ENCODE measurements around the gene ZYG11A. TPM values are rescaled to one million over a fixed set of nuclear protein-coding genes. Genes with fewer than 3 reads are reported as not detected.

Gene ZYG11A
- total RNA-seq, 1 donor, result 0.31 TPM

GRCh38 chr1:52904927-52905698 lies 62.6 kb downstream of the ZYG11A start:
- Histone ChIP-seq H3K4me3 (ENCODE audit: low read length) (no peak overlapping the region), H3K9me3 (ENCODE audit: low read depth, low read length) (no peaks in the 10 kb centered on the region), H3K27me3 (ENCODE audit: insufficient read depth, low read length) (no peaks in the 10 kb centered on the region), H3K4me1 (ENCODE audit: insufficient read depth, low read length) (no peaks in the 10 kb centered on the region)

- H3K4me1 ChIP-seq (ENCODE audit: insufficient read depth, low read length), result no peaks in the 10 kb centered on the region
- no peak overlapping the region for H3K4me3 ChIP-seq (ENCODE audit: low read length)
- no peaks in the 10 kb centered on the region for H3K27me3 ChIP-seq (ENCODE audit: insufficient read depth, low read length)
- no peaks in the 10 kb centered on the region for H3K9me3 ChIP-seq (ENCODE audit: low read depth, low read length)
These were observed 63.6 kb downstream of the ZYG11A start for GRCh38 chr1:52906135-52906603.

GRCh38 chr1:52907068-52907811 lies 64.7 kb downstream of the ZYG11A start:
- Histone ChIP-seq H3K4me3 (ENCODE audit: low read length) (no peak overlapping the region), H3K4me1 (ENCODE audit: insufficient read depth, low read length) (no peaks in the 10 kb centered on the region), H3K9me3 (ENCODE audit: low read depth, low read length) (no peaks in the 10 kb centered on the region), H3K27me3 (ENCODE audit: insufficient read depth, low read length) (no peaks in the 10 kb centered on the region)

GRCh38 chr1:52907812-52908153 lies 65.2 kb downstream of the ZYG11A start:
- Histone ChIP-seq H3K27me3 (ENCODE audit: insufficient read depth, low read length) (no peaks in the 10 kb centered on the region), H3K4me1 (ENCODE audit: insufficient read depth, low read length) (no peaks in the 10 kb centered on the region), H3K9me3 (ENCODE audit: low read depth, low read length) (no peaks in the 10 kb centered on the region), H3K4me3 (ENCODE audit: low read length) (no peak overlapping the region)

GRCh38 chr1:52911541-52911940 lies 69.0 kb downstream of the ZYG11A start:
- H3K4me1 ChIP-seq (ENCODE audit: insufficient read depth, low read length), result no peaks in the 10 kb centered on the region
- no peaks in the 10 kb centered on the region for H3K9me3 ChIP-seq (ENCODE audit: low read depth, low read length)
- H3K4me3 ChIP-seq (ENCODE audit: low read length), result no peak overlapping the region
- H3K27me3 ChIP-seq (ENCODE audit: insufficient read depth, low read length), result no peaks in the 10 kb centered on the region

GRCh38 chr1:52913014-52913413 lies 70.5 kb downstream of the ZYG11A start:
- H3K4me1 ChIP-seq (ENCODE audit: insufficient read depth, low read length), result no peaks in the 10 kb centered on the region
- no peaks in the 10 kb centered on the region for H3K9me3 ChIP-seq (ENCODE audit: low read depth, low read length)
- no peak overlapping the region for H3K4me3 ChIP-seq (ENCODE audit: low read length)
- no peaks in the 10 kb centered on the region for H3K27me3 ChIP-seq (ENCODE audit: insufficient read depth, low read length)

- no peaks in the 10 kb centered on the region for H3K27me3 ChIP-seq (ENCODE audit: insufficient read depth, low read length)
- no peaks in the 10 kb centered on the region for H3K4me1 ChIP-seq (ENCODE audit: insufficient read depth, low read length)
- no peaks in the 10 kb centered on the region for H3K9me3 ChIP-seq (ENCODE audit: low read depth, low read length)
- no peak overlapping the region for H3K4me3 ChIP-seq (ENCODE audit: low read length)
These were observed 71.0 kb downstream of the ZYG11A start for GRCh38 chr1:52913537-52913936.

- Histone ChIP-seq H3K9me3 (ENCODE audit: low read depth, low read length) (no peaks in the 10 kb centered on the region), H3K4me3 (ENCODE audit: low read length) (no peak overlapping the region), H3K27me3 (ENCODE audit: insufficient read depth, low read length) (no peaks in the 10 kb centered on the region), H3K4me1 (ENCODE audit: insufficient read depth, low read length) (no peaks in the 10 kb centered on the region)
These were observed 71.9 kb downstream of the ZYG11A start for GRCh38 chr1:52914463-52914862.

GRCh38 chr1:52915211-52915854 lies 72.8 kb downstream of the ZYG11A start:
- no peaks in the 10 kb centered on the region for H3K9me3 ChIP-seq (ENCODE audit: low read depth, low read length)
- H3K4me3 ChIP-seq (ENCODE audit: low read length), result no peak overlapping the region
- H3K4me1 ChIP-seq (ENCODE audit: insufficient read depth, low read length), result no peaks in the 10 kb centered on the region
- no peaks in the 10 kb centered on the region for H3K27me3 ChIP-seq (ENCODE audit: insufficient read depth, low read length)

- H3K4me3 ChIP-seq (ENCODE audit: low read length), result no peak overlapping the region
- no peaks in the 10 kb centered on the region for H3K27me3 ChIP-seq (ENCODE audit: insufficient read depth, low read length)
- peaks cover 2% of the 10 kb centered on the region for H3K4me1 ChIP-seq (ENCODE audit: insufficient read depth, low read length)
- no peaks in the 10 kb centered on the region for H3K9me3 ChIP-seq (ENCODE audit: low read depth, low read length)
These were observed 73.3 kb downstream of the ZYG11A start for GRCh38 chr1:52915855-52916220.

- H3K4me3 ChIP-seq (ENCODE audit: low read length), result no peak overlapping the region
- H3K9me3 ChIP-seq (ENCODE audit: low read depth, low read length), result no peaks in the 10 kb centered on the region
- H3K27me3 ChIP-seq (ENCODE audit: insufficient read depth, low read length), result no peaks in the 10 kb centered on the region
- H3K4me1 ChIP-seq (ENCODE audit: insufficient read depth, low read length), result peaks cover 8% of the 10 kb centered on the region
These were observed 73.8 kb downstream of the ZYG11A start for GRCh38 chr1:52916241-52916975.

- Histone ChIP-seq H3K4me1 (ENCODE audit: insufficient read depth, low read length) (peaks cover 15% of the 10 kb centered on the region), H3K27me3 (ENCODE audit: insufficient read depth, low read length) (no peaks in the 10 kb centered on the region), H3K9me3 (ENCODE audit: low read depth, low read length) (no peaks in the 10 kb centered on the region), H3K4me3 (ENCODE audit: low read length) (no peak overlapping the region)
These were observed 74.6 kb downstream of the ZYG11A start for GRCh38 chr1:52917156-52917555.

- H3K9me3 ChIP-seq (ENCODE audit: low read depth, low read length), result no peaks in the 10 kb centered on the region
- H3K4me3 ChIP-seq (ENCODE audit: low read length), result no peak overlapping the region
- H3K27me3 ChIP-seq (ENCODE audit: insufficient read depth, low read length), result no peaks in the 10 kb centered on the region
- peaks cover 18% of the 10 kb centered on the region for H3K4me1 ChIP-seq (ENCODE audit: insufficient read depth, low read length)
These were observed 75.0 kb downstream of the ZYG11A start for GRCh38 chr1:52917581-52917980.

GRCh38 chr1:52918201-52918600 lies 75.6 kb downstream of the ZYG11A start:
- Histone ChIP-seq H3K9me3 (ENCODE audit: low read depth, low read length) (no peaks in the 10 kb centered on the region), H3K4me3 (ENCODE audit: low read length) (no peak overlapping the region), H3K27me3 (ENCODE audit: insufficient read depth, low read length) (no peaks in the 10 kb centered on the region), H3K4me1 (ENCODE audit: insufficient read depth, low read length) (peaks cover 18% of the 10 kb centered on the region)
